Measurements from ENCODE around the gene PACRG. TPM values are rescaled to one million over a fixed set of nuclear protein-coding genes. Genes with fewer than 3 reads are reported as not detected.

PACRG gene
- polyA plus RNA-seq, 1 of the 3 experiments (the other 2 are of a cell fraction): 0.56 TPM

DNA sequence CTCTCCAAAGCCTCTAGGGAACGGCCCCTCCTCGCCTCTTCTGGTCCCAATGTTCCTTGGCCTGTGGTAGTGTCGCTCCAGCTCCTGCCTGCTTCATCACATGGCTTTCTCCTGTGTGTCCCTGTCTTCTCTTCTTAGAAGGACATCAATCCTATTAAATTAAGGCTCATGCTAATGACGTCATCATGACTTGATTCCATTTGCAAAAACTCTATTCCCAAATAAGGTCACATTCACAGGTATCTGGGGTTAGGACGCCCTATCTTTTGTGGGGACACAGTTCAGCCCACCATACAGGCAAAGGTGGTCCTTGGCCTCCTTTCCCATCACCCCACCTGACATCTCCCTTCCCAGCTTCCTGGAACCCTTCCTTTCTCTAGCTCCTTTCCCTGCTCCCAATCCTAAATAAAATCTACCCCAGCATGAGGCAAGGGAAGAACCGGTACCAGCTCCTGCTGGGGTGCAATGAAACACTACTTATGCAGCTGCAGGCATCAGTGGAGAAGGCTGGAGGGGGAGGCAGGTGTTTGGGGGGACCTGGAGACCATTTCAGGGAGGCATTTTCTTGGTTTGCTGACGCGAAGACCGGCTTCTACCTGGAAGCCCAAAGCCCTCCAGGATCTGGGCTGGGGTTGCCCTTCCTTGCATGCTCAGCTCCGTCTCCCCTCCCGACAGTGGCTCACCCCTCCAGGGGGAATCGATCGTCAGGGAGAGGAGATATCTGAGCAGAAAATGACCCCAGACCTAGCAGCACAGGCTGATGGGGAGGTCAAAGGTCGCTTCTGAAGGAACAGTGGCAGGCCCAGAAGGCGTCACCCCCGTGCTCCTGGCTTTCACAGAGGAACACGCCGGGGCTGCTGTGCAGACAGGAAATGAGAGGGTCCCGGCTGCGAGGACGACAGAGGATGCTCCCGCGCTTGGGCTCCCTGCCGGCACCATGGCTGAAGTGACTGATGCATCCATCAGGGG lies 615.1 kb downstream of the PACRG start:
- H3K36me3 ChIP-seq (replicated peaks in 1 of 2; ENCODE audit: control insufficient read depth in 1 of 2, insufficient read depth in 2 of 2, low read length in 1 of 2): no peaks in the 10 kb centered on the region
- H3K9ac ChIP-seq: no peak overlapping the region
- H2AFZ ChIP-seq (ENCODE audit: low read depth): no peak overlapping the region
- H3K4me1 ChIP-seq (ENCODE audit: control insufficient read depth in 1 of 2, insufficient read depth in 2 of 2, low read depth in 1 of 2, low read length in 1 of 2): peaks cover 0 to 4% of the 10 kb centered on the region in 2 experiments; a peak in 1 of 4 replicates
- TF ChIP-seq SMC3 (IDR thresholded peaks at IDR 0.05; ENCODE audit: low read depth, low read length): no peak
- TF ChIP-seq, protein P1, sequence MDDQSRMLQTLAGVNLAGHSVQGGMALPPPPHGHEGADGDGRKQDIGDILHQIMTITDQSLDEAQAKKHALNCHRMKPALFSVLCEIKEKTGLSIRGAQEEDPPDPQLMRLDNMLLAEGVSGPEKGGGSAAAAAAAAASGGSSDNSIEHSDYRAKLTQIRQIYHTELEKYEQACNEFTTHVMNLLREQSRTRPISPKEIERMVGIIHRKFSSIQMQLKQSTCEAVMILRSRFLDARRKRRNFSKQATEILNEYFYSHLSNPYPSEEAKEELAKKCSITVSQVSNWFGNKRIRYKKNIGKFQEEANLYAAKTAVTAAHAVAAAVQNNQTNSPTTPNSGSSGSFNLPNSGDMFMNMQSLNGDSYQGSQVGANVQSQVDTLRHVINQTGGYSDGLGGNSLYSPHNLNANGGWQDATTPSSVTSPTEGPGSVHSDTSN (IDR thresholded peaks at IDR 0.05): no peak
- TF ChIP-seq, protein P2, sequence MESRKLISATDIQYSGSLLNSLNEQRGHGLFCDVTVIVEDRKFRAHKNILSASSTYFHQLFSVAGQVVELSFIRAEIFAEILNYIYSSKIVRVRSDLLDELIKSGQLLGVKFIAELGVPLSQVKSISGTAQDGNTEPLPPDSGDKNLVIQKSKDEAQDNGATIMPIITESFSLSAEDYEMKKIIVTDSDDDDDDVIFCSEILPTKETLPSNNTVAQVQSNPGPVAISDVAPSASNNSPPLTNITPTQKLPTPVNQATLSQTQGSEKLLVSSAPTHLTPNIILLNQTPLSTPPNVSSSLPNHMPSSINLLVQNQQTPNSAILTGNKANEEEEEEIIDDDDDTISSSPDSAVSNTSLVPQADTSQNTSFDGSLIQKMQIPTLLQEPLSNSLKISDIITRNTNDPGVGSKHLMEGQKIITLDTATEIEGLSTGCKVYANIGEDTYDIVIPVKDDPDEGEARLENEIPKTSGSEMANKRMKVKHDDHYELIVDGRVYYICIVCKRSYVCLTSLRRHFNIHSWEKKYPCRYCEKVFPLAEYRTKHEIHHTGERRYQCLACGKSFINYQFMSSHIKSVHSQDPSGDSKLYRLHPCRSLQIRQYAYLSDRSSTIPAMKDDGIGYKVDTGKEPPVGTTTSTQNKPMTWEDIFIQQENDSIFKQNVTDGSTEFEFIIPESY (IDR thresholded peaks at IDR 0.05; ENCODE audit: borderline replicate concordance, low read depth): no peak
- 80% methylated on average over 23 of the region's 24 CpGs for WGBS (ENCODE audit: low lambda C conversion rate)
- DNase-seq: no peak
- CTCF ChIA-PET: interaction anchor here (0.5 to 0.6 kb wide), 2 partner anchors 9 to 870 kb away, joined by 3 read pairs; no protein-coding TSS in a partner anchor
- no peaks in the 10 kb centered on the region for H3K9me2 ChIP-seq
- H3K27ac ChIP-seq (ENCODE audit: low read depth in 2 of 2, low read length in 1 of 2): no peak overlapping the region
- H3K4me3 ChIP-seq (ENCODE audit: low read depth in 2 of 2, low read length in 1 of 2): no peak overlapping the region
- H3K79me2 ChIP-seq (ENCODE audit: insufficient read depth): no peaks in the 10 kb centered on the region
- H3K4me2 ChIP-seq: no peak overlapping the region
- H3K9me3 ChIP-seq: no peaks in the 10 kb centered on the region
- no peaks in the 10 kb centered on the region for H3F3A ChIP-seq (replicated peaks; ENCODE audit: insufficient read depth)
- no peaks in the 10 kb centered on the region for H3K27me3 ChIP-seq (ENCODE audit: insufficient read depth)
- POLR2A ChIA-PET: no interaction called here
- no peaks in the 10 kb centered on the region for H4K20me1 ChIP-seq (ENCODE audit: insufficient read depth)

DNA sequence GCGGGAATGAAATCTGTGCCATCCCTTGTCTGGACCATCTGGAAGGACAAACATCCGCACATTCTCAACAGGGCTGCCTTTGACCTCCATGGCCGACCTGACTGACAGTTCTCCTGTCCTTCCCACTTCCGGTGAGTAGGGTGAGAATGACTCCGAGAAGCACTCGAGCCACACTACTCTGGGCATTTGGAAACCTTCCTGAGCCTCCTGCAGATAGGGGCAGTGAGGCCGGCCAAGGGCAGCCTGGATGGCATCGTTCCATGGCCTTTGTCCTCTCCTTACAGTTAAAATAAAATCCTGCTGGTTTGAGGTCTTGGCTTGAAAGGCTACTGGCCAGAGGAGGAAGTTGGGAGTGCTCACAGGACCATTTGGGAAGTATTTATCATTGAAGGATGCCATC lies 615.8 kb downstream of the PACRG start:
- TF ChIP-seq ELF1 (IDR thresholded peaks at IDR 0.05) (no peak), JUND (IDR thresholded peaks at IDR 0.05) (no peak), FOXJ3 (CRISPR knock-in tag; IDR thresholded peaks at IDR 0.05) (no peak), SMC3 (IDR thresholded peaks at IDR 0.05; ENCODE audit: low read depth, low read length) (no peak), TCF12 (IDR thresholded peaks at IDR 0.05) (no peak), RFX5 (IDR thresholded peaks at IDR 0.05; ENCODE audit: low read length) (no peak), CHD2 (IDR thresholded peaks at IDR 0.05; ENCODE audit: low read length, partially characterized antibody) (no peak), YY1 (IDR thresholded peaks at IDR 0.05; ENCODE audit: low read depth) (no peak), SIN3A (IDR thresholded peaks at IDR 0.05; ENCODE audit: borderline replicate concordance, low read depth, low read length) (no peak), TAF1 (IDR thresholded peaks at IDR 0.05; ENCODE audit: borderline replicate concordance, low read depth, low read length) (no peak), FOSL2 (IDR thresholded peaks at IDR 0.05; ENCODE audit: borderline replicate concordance, low read depth) (no peak), RCOR1 (IDR thresholded peaks at IDR 0.05; ENCODE audit: low read length) (no peak)
- TF ChIP-seq, protein P3, sequence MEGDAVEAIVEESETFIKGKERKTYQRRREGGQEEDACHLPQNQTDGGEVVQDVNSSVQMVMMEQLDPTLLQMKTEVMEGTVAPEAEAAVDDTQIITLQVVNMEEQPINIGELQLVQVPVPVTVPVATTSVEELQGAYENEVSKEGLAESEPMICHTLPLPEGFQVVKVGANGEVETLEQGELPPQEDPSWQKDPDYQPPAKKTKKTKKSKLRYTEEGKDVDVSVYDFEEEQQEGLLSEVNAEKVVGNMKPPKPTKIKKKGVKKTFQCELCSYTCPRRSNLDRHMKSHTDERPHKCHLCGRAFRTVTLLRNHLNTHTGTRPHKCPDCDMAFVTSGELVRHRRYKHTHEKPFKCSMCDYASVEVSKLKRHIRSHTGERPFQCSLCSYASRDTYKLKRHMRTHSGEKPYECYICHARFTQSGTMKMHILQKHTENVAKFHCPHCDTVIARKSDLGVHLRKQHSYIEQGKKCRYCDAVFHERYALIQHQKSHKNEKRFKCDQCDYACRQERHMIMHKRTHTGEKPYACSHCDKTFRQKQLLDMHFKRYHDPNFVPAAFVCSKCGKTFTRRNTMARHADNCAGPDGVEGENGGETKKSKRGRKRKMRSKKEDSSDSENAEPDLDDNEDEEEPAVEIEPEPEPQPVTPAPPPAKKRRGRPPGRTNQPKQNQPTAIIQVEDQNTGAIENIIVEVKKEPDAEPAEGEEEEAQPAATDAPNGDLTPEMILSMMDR (IDR thresholded peaks at IDR 0.05): no peak
- TF ChIP-seq, protein P4, sequence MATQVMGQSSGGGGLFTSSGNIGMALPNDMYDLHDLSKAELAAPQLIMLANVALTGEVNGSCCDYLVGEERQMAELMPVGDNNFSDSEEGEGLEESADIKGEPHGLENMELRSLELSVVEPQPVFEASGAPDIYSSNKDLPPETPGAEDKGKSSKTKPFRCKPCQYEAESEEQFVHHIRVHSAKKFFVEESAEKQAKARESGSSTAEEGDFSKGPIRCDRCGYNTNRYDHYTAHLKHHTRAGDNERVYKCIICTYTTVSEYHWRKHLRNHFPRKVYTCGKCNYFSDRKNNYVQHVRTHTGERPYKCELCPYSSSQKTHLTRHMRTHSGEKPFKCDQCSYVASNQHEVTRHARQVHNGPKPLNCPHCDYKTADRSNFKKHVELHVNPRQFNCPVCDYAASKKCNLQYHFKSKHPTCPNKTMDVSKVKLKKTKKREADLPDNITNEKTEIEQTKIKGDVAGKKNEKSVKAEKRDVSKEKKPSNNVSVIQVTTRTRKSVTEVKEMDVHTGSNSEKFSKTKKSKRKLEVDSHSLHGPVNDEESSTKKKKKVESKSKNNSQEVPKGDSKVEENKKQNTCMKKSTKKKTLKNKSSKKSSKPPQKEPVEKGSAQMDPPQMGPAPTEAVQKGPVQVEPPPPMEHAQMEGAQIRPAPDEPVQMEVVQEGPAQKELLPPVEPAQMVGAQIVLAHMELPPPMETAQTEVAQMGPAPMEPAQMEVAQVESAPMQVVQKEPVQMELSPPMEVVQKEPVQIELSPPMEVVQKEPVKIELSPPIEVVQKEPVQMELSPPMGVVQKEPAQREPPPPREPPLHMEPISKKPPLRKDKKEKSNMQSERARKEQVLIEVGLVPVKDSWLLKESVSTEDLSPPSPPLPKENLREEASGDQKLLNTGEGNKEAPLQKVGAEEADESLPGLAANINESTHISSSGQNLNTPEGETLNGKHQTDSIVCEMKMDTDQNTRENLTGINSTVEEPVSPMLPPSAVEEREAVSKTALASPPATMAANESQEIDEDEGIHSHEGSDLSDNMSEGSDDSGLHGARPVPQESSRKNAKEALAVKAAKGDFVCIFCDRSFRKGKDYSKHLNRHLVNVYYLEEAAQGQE (IDR thresholded peaks at IDR 0.05; ENCODE audit: low read depth, low read length): no peak
- no peak for DNase-seq
- H4K20me1 ChIP-seq (ENCODE audit: insufficient read depth): no peaks in the 10 kb centered on the region
- no peaks in the 10 kb centered on the region for H3K27me3 ChIP-seq (ENCODE audit: insufficient read depth)
- no peaks in the 10 kb centered on the region for H3F3A ChIP-seq (replicated peaks; ENCODE audit: insufficient read depth)
- no peaks in the 10 kb centered on the region for H3K9me3 ChIP-seq
- H3K36me3 ChIP-seq (replicated peaks in 1 of 2; ENCODE audit: control insufficient read depth in 1 of 2, insufficient read depth in 2 of 2, low read length in 1 of 2): no peaks in the 10 kb centered on the region
- peaks cover 0 to 4% of the 10 kb centered on the region in 2 experiments; a peak in 1 of 4 replicates for H3K4me1 ChIP-seq (ENCODE audit: control insufficient read depth in 1 of 2, insufficient read depth in 2 of 2, low read depth in 1 of 2, low read length in 1 of 2)
- 82% methylated on average over 4 of the region's 8 CpGs for WGBS (ENCODE audit: low lambda C conversion rate)
- H3K27ac ChIP-seq (ENCODE audit: low read depth in 2 of 2, low read length in 1 of 2): no peak overlapping the region
- H3K9me2 ChIP-seq: no peaks in the 10 kb centered on the region
- no peak overlapping the region for H3K4me2 ChIP-seq
- no peak overlapping the region for H3K4me3 ChIP-seq (ENCODE audit: low read depth in 2 of 2, low read length in 1 of 2)
- CTCF ChIA-PET: no interaction called here
- no peaks in the 10 kb centered on the region for H3K79me2 ChIP-seq (ENCODE audit: insufficient read depth)
- no peak overlapping the region for H3K9ac ChIP-seq
- POLR2A ChIA-PET: no interaction called here
- no peak overlapping the region for H2AFZ ChIP-seq (ENCODE audit: low read depth)
